GM10266 (cell line): ENCODE results near the gene NUAK1.

Source experiments
- DNase-seq: peaks from one replicate; pipeline ENCODE4 v3.0.0; 2012; ENCODE audit errors: extremely low spot score
- CTCF ChIP-seq: IDR thresholded peaks from 2 replicates; pipeline ENCODE4 v1.5.1; 2012; ENCODE audit warnings: mild to moderate bottlenecking, low read depth; ENCODE audit not compliant: control insufficient read depth, insufficient read depth; ENCODE audit errors: missing control alignments

Gene NUAK1

DNA sequence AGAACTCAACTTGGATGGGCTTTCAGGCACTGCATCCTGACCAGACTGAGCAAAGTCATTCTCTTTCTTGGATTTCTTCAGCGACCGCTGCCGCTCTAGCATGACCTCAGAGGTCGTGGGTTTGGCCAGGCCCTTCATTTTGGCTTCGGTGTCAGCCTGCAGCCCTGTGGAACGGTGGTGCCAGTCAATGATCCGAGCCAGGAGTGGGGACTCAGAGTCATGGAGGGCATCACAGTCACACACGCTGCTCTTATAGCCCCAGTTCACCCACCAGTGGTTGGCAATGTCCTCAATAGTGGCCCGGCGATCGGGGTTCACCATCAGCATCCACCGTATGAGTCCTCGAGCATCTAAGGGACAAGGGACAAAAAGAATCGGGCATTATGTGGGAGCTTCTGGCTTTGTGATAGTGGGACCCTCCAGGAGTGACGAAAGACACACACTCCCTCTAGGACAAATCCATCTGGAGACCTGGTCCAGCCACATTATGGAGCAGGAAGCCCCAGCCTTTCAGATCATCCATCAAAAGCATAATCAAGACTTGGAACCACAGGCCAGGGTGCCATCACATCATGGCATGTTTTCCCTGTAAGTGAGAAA is 71.0 kb downstream of the NUAK1 start:
- no peak for TF ChIP-seq CTCF
- no peak for DNase-seq

DNA sequence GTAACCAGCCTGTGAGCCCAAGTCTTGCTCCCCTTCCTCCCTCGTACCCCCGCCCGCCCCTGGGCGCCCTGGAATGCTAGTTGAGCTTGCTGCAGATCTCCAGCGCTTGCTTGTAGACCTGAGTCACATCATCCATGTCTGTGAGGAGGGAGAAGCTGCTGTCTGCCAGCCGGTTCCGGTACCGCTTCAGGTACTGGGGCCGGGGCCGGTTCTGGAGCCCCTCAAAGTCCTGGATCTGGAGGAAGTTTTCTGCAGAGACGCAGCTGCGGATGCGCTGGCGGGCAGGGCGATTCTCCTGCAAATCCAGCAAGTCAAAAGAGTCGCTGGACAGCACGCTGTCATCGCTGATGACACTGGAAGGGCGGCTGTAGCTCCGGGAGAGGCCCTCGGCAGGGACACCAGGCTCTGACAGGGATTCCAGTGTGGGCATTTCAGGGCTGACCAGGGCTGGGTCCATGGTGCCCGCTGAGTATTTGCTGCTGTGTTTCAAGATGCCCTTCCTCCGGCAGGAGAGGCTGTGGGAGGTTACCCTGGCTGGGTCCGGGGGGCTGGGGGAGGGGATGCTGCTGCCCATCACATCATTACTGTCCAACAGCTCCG is 71.9 kb downstream of the NUAK1 start:
- no peak for DNase-seq
- no peak for TF ChIP-seq CTCF

GRCh38 chr12:106066051-106066705 is 72.6 kb downstream of the NUAK1 start:
- DNase-seq = no peak
- no peak for TF ChIP-seq CTCF

- no peak for TF ChIP-seq CTCF
Measured at GRCh38 chr12:106065506-106065905, 73.2 kb downstream of the NUAK1 start.

DNA sequence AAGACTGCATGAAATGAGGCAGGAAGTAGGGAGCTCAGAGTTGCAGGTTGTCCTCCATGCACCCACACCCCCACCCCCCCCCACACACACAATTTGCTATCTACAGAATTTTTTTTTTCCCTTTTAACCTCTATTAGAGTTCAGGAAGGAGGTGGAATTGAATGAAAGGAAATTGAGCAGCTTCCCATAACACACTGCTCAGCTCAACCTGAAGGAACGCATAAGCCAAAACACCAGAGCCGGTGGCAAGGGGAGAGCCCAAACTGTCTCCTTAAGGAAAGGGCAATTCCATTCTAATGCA is 74.1 kb downstream of the NUAK1 start:
- no peak for TF ChIP-seq CTCF

More at GRCh38 chr12:106065506-106065905, 73.2 kb downstream of the NUAK1 start:
- DNase-seq = no peak

GRCh38 chr12:106063826-106064720 is 74.7 kb downstream of the NUAK1 start:
- TF ChIP-seq CTCF = no peak
- no peak for DNase-seq

More for the DNA sequence above, 74.1 kb downstream of the NUAK1 start:
- DNase-seq = no peak
